Measurements from ENCODE around the gene PSMG1. TPM values are rescaled to one million over a fixed set of nuclear protein-coding genes. Genes with fewer than 3 reads are reported as not detected.

PSMG1 gene, protein sequence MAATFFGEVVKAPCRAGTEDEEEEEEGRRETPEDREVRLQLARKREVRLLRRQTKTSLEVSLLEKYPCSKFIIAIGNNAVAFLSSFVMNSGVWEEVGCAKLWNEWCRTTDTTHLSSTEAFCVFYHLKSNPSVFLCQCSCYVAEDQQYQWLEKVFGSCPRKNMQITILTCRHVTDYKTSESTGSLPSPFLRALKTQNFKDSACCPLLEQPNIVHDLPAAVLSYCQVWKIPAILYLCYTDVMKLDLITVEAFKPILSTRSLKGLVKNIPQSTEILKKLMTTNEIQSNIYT
- 16.9 TPM for total RNA-seq

DNA sequence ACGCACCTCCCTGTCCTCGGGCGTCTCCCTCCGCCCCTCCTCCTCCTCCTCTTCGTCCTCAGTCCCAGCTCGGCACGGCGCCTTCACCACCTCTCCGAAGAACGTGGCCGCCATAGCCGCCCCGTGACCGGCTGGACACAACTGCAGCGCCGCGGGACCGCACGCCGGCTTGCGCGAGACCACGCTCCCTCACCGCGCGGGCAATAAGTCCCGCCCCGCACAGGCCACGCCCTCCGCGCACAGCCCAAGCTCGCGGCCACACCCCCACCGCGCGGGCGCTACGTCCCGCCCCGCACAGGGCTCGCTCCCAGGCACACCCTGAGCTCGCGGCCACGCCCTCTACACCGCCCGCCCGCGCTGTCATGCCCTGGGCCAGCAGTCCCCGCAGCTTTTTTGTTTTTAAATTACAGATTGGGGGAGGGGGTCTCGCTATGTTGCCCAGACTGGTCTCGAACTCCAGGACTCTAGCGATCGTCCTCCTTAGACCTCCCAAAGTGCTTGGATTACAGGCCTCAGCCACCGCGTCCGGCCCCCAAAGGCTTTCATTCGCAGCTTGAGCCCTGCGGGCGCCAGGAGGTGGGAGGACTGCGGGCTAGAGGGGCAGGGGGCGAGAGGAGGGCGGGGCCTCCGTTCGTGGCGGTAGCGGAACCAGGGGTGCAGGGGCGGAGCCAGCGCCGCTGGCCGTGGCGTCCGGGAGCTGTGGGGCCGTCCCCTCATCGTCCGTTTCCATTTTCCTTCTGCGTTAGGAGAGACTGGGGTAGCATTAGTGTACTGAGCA lies at the start of gene PSMG1:
Gene PSMG1, minus strand, starts transcription at position 180 of the 778 bp plus-strand sequence. Its CDS starts 66 bp downstream, at position 114.

Other genes starting within 250 kb of the PSMG1 start
- 336 TPM for gene BRWD1, start 130.2 kb upstream of the PSMG1 start, total RNA-seq
- gene HMGN1, start 165.6 kb upstream of the PSMG1 start, total RNA-seq: 190 TPM